ENCODE data around the gene DDIAS.

GRCh38 chr11:82873919-82874333, 27.6 kb upstream of the DDIAS start:
- TF ChIP-seq CTCF (conservative IDR thresholded peaks at IDR 0.05; ENCODE audit: low read length) (no peak), EZH2phosphoT487 (IDR thresholded peaks at IDR 0.05; ENCODE audit: borderline replicate concordance) (no peak)
